ENCODE measurements around the gene LRRC8A. TPM values are rescaled to one million over a fixed set of nuclear protein-coding genes. Genes with fewer than 3 reads are reported as not detected.

LRRC8A gene
- total RNA-seq, 1 donor from 2014 or later: 45.5 TPM

GRCh38 chr9:128933731-128934130 is 51.8 kb downstream of the LRRC8A start:
- Histone ChIP-seq H3K9me3 (no peaks in the 10 kb centered on the region), H3K27me3 (ENCODE audit: low read depth) (no peaks in the 10 kb centered on the region), H3K27ac (no peak overlapping the region), H3K36me3 (peaks cover 37% of the 10 kb centered on the region), H3K4me3 (no peak overlapping the region), H3K4me1 (no peaks in the 10 kb centered on the region)
- ATAC-seq (no peak), DNase-seq (no peak)
- intact Hi-C loops (cut with DNase I): no loop called here
- TF ChIP-seq CTCF (IDR thresholded peaks at IDR 0.05): no peak

- intact Hi-C loops (cut with DNase I): no loop called here
- no peak for ATAC-seq
- peak; percentile 30 for DNase-seq
- no peak overlapping the region for H3K4me3 ChIP-seq
- no peak for TF ChIP-seq CTCF (IDR thresholded peaks at IDR 0.05)
- H3K4me1 ChIP-seq: peaks cover 10% of the 10 kb centered on the region
- H3K27me3 ChIP-seq (ENCODE audit: low read depth): no peaks in the 10 kb centered on the region
- H3K27ac ChIP-seq: no peak overlapping the region
- peaks cover 29% of the 10 kb centered on the region for H3K36me3 ChIP-seq
- no peaks in the 10 kb centered on the region for H3K9me3 ChIP-seq
Measured at GRCh38 chr9:128936171-128936865, 54.4 kb downstream of the LRRC8A start.

GRCh38 chr9:128937310-128938165 is 55.6 kb downstream of the LRRC8A start:
- intact Hi-C loops (cut with DNase I): no loop called here
- Histone ChIP-seq H3K36me3 (peaks cover 35% of the 10 kb centered on the region), H3K4me1 (peaks cover 16% of the 10 kb centered on the region), H3K27me3 (ENCODE audit: low read depth) (no peaks in the 10 kb centered on the region), H3K9me3 (no peaks in the 10 kb centered on the region), H3K27ac (no peak overlapping the region), H3K4me3 (no peak overlapping the region)
- DNase-seq: peak; percentile 6
- no peak for TF ChIP-seq CTCF (IDR thresholded peaks at IDR 0.05)
- ATAC-seq: no peak

GRCh38 chr9:128940271-128940921 is 58.5 kb downstream of the LRRC8A start:
- Histone ChIP-seq H3K36me3 (peaks cover 25% of the 10 kb centered on the region), H3K4me1 (peaks cover 35% of the 10 kb centered on the region), H3K27ac (peak overlapping the region; percentile 53), H3K4me3 (peak overlapping the region; percentile 24), H3K27me3 (ENCODE audit: low read depth) (no peaks in the 10 kb centered on the region), H3K9me3 (no peaks in the 10 kb centered on the region)
- no peak for TF ChIP-seq CTCF (IDR thresholded peaks at IDR 0.05)
- peak; percentile 36 for DNase-seq
- peak; percentile 15 to 19 for ATAC-seq
- intact Hi-C loops (cut with DNase I): no loop called here

- DNase-seq (peak; percentile 4), ATAC-seq (no peak)
- Histone ChIP-seq H3K4me1 (peaks cover 37% of the 10 kb centered on the region), H3K9me3 (no peaks in the 10 kb centered on the region), H3K4me3 (peak overlapping the region; percentile 24), H3K27me3 (ENCODE audit: low read depth) (no peaks in the 10 kb centered on the region), H3K36me3 (peaks cover 19% of the 10 kb centered on the region), H3K27ac (peak overlapping the region; percentile 53)
- TF ChIP-seq CTCF (IDR thresholded peaks at IDR 0.05): no peak
- intact Hi-C loops (cut with DNase I): no loop called here
Measured at GRCh38 chr9:128940946-128941755, 59.2 kb downstream of the LRRC8A start.

Measured in lower lobe of right lung (tissue), 2 donors.